ENCODE data around the gene FAM131A. TPM values are rescaled to one million over a fixed set of nuclear protein-coding genes. Genes with fewer than 3 reads are reported as not detected.

The FAM131A gene
- total RNA-seq, 1 experiment from 2014 or later = 23.0 TPM

DNA sequence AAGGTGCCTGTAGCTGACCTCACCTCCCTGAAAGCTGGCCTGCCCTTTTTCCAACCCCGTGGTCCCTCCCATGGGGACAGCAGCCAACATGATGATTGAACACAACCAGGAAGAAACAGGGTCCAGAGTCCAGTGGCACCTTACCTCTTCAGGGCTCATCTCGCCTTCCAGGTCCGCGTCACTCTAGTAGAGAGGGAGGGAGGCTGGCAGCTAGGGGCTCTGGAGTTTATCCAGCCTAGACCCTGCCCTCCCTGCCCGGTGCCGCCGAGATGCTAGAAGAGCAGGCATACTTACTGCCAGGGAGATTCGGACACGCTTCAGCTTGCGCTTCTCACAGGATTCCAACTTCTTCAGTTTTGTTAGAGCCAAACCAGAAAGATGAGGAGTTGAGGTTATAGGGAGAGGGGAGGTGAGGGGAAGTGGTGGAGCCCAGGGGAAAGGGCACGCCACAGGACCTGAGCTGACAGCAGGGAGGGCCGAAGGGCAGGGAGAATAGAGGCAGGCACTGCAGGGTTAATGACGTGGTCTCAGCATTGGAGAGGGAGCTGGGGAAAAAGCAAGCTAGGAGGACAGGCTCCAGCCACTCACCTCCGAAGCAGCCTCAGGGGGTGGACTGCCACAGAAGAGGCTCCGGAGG lies 14.9 kb downstream of the FAM131A start (continued):
- TF ChIP-seq ZNF317 (CRISPR knock-in tag; IDR thresholded peaks at IDR 0.05; ENCODE audit: borderline replicate concordance, low read depth) (no peak), SOX15 (CRISPR knock-in tag; IDR thresholded peaks at IDR 0.05) (no peak), SP1 (CRISPR knock-in tag; conservative IDR thresholded peaks at IDR 0.05) (no peak)

DNA sequence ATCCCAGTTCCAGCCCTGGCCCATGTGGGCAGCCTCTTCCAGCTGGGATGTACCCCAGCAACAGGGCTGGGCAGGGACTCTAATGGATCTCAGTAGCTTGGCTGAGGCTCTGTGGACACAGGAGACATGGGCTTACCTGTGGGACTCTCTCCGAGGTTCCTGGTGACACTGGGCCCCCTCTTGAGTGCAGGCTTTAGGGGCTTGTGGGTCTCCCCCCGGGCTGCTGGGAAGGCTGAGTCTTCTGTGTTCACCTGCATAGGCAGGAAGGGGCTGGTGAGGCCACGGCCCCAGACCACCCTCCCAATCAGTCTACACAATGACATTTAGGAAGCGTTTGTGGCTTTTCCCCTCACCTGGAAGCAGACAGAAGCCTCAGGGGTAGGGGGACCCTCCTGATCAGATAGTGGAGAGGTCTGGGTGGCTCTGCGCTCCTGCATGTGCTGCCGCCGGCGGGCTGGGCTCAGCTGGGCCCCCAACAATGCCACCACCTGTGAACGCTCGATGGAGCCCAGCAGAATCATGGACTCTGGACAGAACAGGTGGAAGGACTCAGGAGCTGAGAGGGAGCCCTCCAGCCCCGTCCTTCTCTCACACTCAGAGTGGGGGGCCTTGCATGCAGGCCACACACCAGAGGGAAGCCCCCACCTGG lies 15.6 kb downstream of the FAM131A start:
- Mint-ChIP-seq H3K27ac (no peak overlapping the region), H3K36me3 (peaks cover 15% of the 10 kb centered on the region), H3K4me3 (no peak overlapping the region), H3K4me1 (peaks cover 11% of the 10 kb centered on the region), H3K27me3 (ENCODE audit: low read depth) (no peaks in the 10 kb centered on the region), H3K9me3 (no peaks in the 10 kb centered on the region)
- DNase-seq (ENCODE audit: low spot score) (no peak), ATAC-seq (no peak)
- CTCF ChIA-PET = interaction anchor here (0.5 to 2.4 kb wide), 7 partner anchors 9 to 189 kb away, joined by 3 to 12 read pairs (median 5); no protein-coding TSS in a partner anchor
- POLR2A ChIA-PET = interaction anchor here (1.2 kb wide), 1 partner anchor 9 kb away, joined by 9 read pairs; no protein-coding TSS in a partner anchor
- TF ChIP-seq, protein P1, sequence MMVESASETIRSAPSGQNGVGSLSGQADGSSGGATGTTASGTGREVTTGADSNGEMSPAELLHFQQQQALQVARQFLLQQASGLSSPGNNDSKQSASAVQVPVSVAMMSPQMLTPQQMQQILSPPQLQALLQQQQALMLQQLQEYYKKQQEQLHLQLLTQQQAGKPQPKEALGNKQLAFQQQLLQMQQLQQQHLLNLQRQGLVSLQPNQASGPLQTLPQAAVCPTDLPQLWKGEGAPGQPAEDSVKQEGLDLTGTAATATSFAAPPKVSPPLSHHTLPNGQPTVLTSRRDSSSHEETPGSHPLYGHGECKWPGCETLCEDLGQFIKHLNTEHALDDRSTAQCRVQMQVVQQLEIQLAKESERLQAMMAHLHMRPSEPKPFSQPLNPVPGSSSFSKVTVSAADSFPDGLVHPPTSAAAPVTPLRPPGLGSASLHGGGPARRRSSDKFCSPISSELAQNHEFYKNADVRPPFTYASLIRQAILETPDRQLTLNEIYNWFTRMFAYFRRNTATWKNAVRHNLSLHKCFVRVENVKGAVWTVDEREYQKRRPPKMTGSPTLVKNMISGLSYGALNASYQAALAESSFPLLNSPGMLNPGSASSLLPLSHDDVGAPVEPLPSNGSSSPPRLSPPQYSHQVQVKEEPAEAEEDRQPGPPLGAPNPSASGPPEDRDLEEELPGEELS (CRISPR knock-in tag; IDR thresholded peaks at IDR 0.05) = no peak
- TF ChIP-seq, protein P2, sequence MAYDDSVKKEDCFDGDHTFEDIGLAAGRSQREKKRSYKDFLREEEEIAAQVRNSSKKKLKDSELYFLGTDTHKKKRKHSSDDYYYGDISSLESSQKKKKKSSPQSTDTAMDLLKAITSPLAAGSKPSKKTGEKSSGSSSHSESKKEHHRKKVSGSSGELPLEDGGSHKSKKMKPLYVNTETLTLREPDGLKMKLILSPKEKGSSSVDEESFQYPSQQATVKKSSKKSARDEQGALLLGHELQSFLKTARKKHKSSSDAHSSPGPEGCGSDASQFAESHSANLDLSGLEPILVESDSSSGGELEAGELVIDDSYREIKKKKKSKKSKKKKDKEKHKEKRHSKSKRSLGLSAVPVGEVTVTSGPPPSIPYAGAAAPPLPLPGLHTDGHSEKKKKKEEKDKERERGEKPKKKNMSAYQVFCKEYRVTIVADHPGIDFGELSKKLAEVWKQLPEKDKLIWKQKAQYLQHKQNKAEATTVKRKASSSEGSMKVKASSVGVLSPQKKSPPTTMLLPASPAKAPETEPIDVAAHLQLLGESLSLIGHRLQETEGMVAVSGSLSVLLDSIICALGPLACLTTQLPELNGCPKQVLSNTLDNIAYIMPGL (CRISPR knock-in tag; IDR thresholded peaks at IDR 0.05) = no peak
- TF ChIP-seq NR3C1 (CRISPR knock-in tag; conservative IDR thresholded peaks at IDR 0.05; ENCODE audit: low read depth) (no peak), TEAD4 (CRISPR knock-in tag; IDR thresholded peaks at IDR 0.05) (no peak), GRHL2 (CRISPR knock-in tag; IDR thresholded peaks at IDR 0.05; ENCODE audit: insufficient replicate concordance, severe bottlenecking) (no peak), JUN (CRISPR knock-in tag; IDR thresholded peaks at IDR 0.05) (no peak), USF1 (CRISPR knock-in tag; IDR thresholded peaks at IDR 0.05) (no peak), ATF2 (CRISPR knock-in tag; IDR thresholded peaks at IDR 0.05; ENCODE audit: borderline replicate concordance, low read depth) (no peak), ZNF219 (CRISPR knock-in tag; IDR thresholded peaks at IDR 0.05; ENCODE audit: borderline replicate concordance) (no peak), ELF4 (CRISPR knock-in tag; IDR thresholded peaks at IDR 0.05; ENCODE audit: low read depth) (no peak), CBFB (CRISPR knock-in tag; IDR thresholded peaks at IDR 0.05; ENCODE audit: low read depth) (no peak), CREB1 (CRISPR knock-in tag; IDR thresholded peaks at IDR 0.05) (no peak), ZNF138 (CRISPR knock-in tag; conservative IDR thresholded peaks at IDR 0.05) (no peak), ZNF232 (CRISPR knock-in tag; IDR thresholded peaks at IDR 0.05) (no peak)
- TF ChIP-seq, protein P3, sequence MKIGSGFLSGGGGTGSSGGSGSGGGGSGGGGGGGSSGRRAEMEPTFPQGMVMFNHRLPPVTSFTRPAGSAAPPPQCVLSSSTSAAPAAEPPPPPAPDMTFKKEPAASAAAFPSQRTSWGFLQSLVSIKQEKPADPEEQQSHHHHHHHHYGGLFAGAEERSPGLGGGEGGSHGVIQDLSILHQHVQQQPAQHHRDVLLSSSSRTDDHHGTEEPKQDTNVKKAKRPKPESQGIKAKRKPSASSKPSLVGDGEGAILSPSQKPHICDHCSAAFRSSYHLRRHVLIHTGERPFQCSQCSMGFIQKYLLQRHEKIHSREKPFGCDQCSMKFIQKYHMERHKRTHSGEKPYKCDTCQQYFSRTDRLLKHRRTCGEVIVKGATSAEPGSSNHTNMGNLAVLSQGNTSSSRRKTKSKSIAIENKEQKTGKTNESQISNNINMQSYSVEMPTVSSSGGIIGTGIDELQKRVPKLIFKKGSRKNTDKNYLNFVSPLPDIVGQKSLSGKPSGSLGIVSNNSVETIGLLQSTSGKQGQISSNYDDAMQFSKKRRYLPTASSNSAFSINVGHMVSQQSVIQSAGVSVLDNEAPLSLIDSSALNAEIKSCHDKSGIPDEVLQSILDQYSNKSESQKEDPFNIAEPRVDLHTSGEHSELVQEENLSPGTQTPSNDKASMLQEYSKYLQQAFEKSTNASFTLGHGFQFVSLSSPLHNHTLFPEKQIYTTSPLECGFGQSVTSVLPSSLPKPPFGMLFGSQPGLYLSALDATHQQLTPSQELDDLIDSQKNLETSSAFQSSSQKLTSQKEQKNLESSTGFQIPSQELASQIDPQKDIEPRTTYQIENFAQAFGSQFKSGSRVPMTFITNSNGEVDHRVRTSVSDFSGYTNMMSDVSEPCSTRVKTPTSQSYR (CRISPR knock-in tag; IDR thresholded peaks at IDR 0.05) = no peak
- TF ChIP-seq, protein P4, sequence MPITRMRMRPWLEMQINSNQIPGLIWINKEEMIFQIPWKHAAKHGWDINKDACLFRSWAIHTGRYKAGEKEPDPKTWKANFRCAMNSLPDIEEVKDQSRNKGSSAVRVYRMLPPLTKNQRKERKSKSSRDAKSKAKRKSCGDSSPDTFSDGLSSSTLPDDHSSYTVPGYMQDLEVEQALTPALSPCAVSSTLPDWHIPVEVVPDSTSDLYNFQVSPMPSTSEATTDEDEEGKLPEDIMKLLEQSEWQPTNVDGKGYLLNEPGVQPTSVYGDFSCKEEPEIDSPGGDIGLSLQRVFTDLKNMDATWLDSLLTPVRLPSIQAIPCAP (CRISPR knock-in tag; IDR thresholded peaks at IDR 0.05) = no peak

Data from WTC11 (cell line).